Measurements from ENCODE around the gene GNB3. TPM values are rescaled to one million over a fixed set of nuclear protein-coding genes. Genes with fewer than 3 reads are reported as not detected.

GNB3 gene
- total and polyA plus RNA-seq, 2 donors (not counting 3 experiments of a cell fraction or from before 2014, with no cell fraction given) = 9.4 to 12.0 TPM

DNA sequence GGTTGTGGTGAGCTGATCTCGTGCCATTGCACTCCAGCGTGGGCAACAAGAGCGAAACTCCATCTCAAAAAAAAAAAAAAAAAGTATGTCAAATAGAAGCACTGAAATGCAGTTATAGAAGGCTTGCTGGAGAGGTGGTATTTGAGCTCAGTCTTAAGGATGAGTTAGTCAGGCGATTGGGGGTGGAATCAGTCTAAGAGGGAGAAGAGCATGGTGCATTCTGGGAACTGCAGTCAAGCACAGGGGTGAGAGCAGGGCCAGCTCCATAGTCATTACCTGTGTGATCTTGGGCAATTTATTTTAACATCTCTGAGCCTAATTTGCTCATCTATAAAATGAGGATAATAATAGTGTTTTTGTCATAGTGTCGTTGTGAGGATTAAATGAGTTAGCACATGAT is 5.9 kb upstream of the GNB3 start:
- CTCF ChIA-PET = interaction anchor here (0.5 to 2.9 kb wide), 8 partner anchors 10 to 220 kb away, joined by 3 to 17 read pairs (median 4); partner anchors contain the start of genes CDCA3, MLF2, PTMS and USP5
- no peaks in the 10 kb centered on the region for H4K20me1 ChIP-seq (replicated peaks; ENCODE audit: control insufficient read depth, extremely low read depth, insufficient read depth, low read length)
- TF ChIP-seq JUN (IDR thresholded peaks at IDR 0.05; ENCODE audit: borderline replicate concordance, insufficient read depth, insufficient read length, low read depth) (no peak), EZH2 (IDR thresholded peaks at IDR 0.05; ENCODE audit: borderline replicate concordance, low read depth, low read length, severe bottlenecking) (no peak), POLR2A (IDR thresholded peaks at IDR 0.05; ENCODE audit: low read depth, low read length) (no peak), GATA2 (IDR thresholded peaks at IDR 0.05; ENCODE audit: insufficient read depth, insufficient read length, low read depth, low read length) (no peak), FOS (IDR thresholded peaks at IDR 0.05; ENCODE audit: borderline replicate concordance, insufficient read depth, low read length) (no peak), POLR2AphosphoS5 (IDR thresholded peaks at IDR 0.05; ENCODE audit: insufficient read depth, low read depth, low read length) (no peak), MYC (IDR thresholded peaks at IDR 0.05; ENCODE audit: low read depth, low read length) (no peak)
- TF ChIP-seq, protein P1, sequence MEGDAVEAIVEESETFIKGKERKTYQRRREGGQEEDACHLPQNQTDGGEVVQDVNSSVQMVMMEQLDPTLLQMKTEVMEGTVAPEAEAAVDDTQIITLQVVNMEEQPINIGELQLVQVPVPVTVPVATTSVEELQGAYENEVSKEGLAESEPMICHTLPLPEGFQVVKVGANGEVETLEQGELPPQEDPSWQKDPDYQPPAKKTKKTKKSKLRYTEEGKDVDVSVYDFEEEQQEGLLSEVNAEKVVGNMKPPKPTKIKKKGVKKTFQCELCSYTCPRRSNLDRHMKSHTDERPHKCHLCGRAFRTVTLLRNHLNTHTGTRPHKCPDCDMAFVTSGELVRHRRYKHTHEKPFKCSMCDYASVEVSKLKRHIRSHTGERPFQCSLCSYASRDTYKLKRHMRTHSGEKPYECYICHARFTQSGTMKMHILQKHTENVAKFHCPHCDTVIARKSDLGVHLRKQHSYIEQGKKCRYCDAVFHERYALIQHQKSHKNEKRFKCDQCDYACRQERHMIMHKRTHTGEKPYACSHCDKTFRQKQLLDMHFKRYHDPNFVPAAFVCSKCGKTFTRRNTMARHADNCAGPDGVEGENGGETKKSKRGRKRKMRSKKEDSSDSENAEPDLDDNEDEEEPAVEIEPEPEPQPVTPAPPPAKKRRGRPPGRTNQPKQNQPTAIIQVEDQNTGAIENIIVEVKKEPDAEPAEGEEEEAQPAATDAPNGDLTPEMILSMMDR (IDR thresholded peaks at IDR 0.05; ENCODE audit: extremely low read depth in 1 of 2, insufficient read depth in 1 of 2, low read depth in 1 of 2, low read length in 2 of 2) = no peak
- TF ChIP-seq, protein P2, sequence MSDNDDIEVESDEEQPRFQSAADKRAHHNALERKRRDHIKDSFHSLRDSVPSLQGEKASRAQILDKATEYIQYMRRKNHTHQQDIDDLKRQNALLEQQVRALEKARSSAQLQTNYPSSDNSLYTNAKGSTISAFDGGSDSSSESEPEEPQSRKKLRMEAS (IDR thresholded peaks at IDR 0.05; ENCODE audit: insufficient read depth, insufficient read length) = no peak
- intact Hi-C loops (cut with micrococcal nuclease) (loop anchor here (2.0 kb wide), 1 partner anchor 16 kb away; the partner anchor contains the start of gene CDCA3), dilution Hi-C loops (cut with MboI; ENCODE audit: extremely low pct_ligation_motif_present, low sequenced_read_pairs) (no loop called here)
- H2AFZ ChIP-seq (ENCODE audit: low read depth, low read length) = no peak overlapping the region
- no peak overlapping the region for H3K4me3 ChIP-seq (replicated peaks in 1 of 3; ENCODE audit: insufficient read depth in 1 of 3, low read depth in 1 of 3, low read length in 3 of 3)
- H3K4me1 ChIP-seq (ENCODE audit: control insufficient read depth, extremely low read depth, insufficient read depth, low read length) = peaks cover 6% of the 10 kb centered on the region
- POLR2A ChIA-PET = interaction anchor here (1.0 kb wide), 1 partner anchor 32 kb away, joined by 3 read pairs; the partner anchor contains the start of gene TPI1
- no peak for DNase-seq (ENCODE audit: low read depth, low spot score)
- no peak overlapping the region for H3K4me2 ChIP-seq (ENCODE audit: insufficient read depth, low read length)
- peaks cover 8% of the 10 kb centered on the region for H3K79me2 ChIP-seq (ENCODE audit: control insufficient read depth, insufficient read depth, low read length)
- no TSS peak for BruUV-seq (replicated peaks)
- H3K9me1 ChIP-seq (replicated peaks; ENCODE audit: control insufficient read depth, extremely low read depth, insufficient read depth, low read length) = no peaks in the 10 kb centered on the region
- H3K9ac ChIP-seq (replicated peaks; ENCODE audit: extremely low read depth, insufficient read depth, low read length) = no peak overlapping the region
- no peak overlapping the region for H3K27ac ChIP-seq (ENCODE audit: insufficient read depth, low read depth, low read length)
- H3K36me3 ChIP-seq (ENCODE audit: control insufficient read depth in 2 of 2, extremely low read depth in 1 of 2, insufficient read depth in 2 of 2, low read length in 2 of 2) = peaks cover 3 to 51% of the 10 kb centered on the region in 2 experiments
- H3K9me3 ChIP-seq (replicated peaks; ENCODE audit: control insufficient read depth, insufficient read depth, low read length) = no peaks in the 10 kb centered on the region
- no peaks in the 10 kb centered on the region for H3K27me3 ChIP-seq (ENCODE audit: control insufficient read depth in 2 of 2, insufficient read depth in 2 of 2, low read length in 2 of 2)
- FAIRE-seq = no peak

Data from endothelial cell of umbilical vein (primary cell).